ENCODE measurements around the gene SMG6. TPM values are rescaled to one million over a fixed set of nuclear protein-coding genes. Genes with fewer than 3 reads are reported as not detected.

The SMG6 gene
- total and polyA plus RNA-seq, 2 of the 8 experiments (the other 6 are each of a cell fraction or from before 2014, with no cell fraction given): 18.5 to 25.2 TPM

GRCh38 chr17:2338315-2338657 lies 34.7 kb upstream of the SMG6 start:
- 0 out of 2 replicates have a peak overlapping the region, but pooled peaks have one; percentile 66 for H2BK5ac ChIP-seq (ENCODE audit: low read depth, low read length)
- no peak overlapping the region for H3K27ac ChIP-seq (ENCODE audit: low read depth, low read length)
- H3K9ac ChIP-seq (replicated peaks in 1 of 4; ENCODE audit: extremely low read depth in 1 of 4, low read depth in 3 of 4, low read length in 3 of 4): peak overlapping the region in 1 of 4 experiments; percentile 14; a peak in 2 of 7 replicates
- H3K4me2 ChIP-seq (ENCODE audit: insufficient read depth in 1 of 2, low read depth in 2 of 2, low read length in 2 of 2): peak overlapping the region; percentile 85 to 99
- peak; percentile 32 for FAIRE-seq
- peaks cover 18 to 26% (median 21%) of the 10 kb centered on the region in 4 experiments for H3K36me3 ChIP-seq (ENCODE audit: control insufficient read depth in 2 of 4, insufficient read depth in 4 of 4, low read length in 3 of 4)
- H4K20me1 ChIP-seq (replicated peaks in 1 of 2; ENCODE audit: control insufficient read depth in 1 of 2, insufficient read depth in 2 of 2, low read length in 2 of 2): no peaks in the 10 kb centered on the region
- H4K8ac ChIP-seq (ENCODE audit: extremely low read depth, insufficient read depth, low read length): no peak overlapping the region; the same call in 1 of the 2 replicates
- H2BK20ac ChIP-seq (ENCODE audit: low read length): no peak overlapping the region
- no peak overlapping the region for H3K56ac ChIP-seq (replicated peaks; ENCODE audit: insufficient read length, low read depth, low read length)
- 0 out of 2 replicates have a peak overlapping the region, but pooled peaks have one; percentile 60 for H2BK12ac ChIP-seq (ENCODE audit: low read depth, low read length)
- H4K5ac ChIP-seq (ENCODE audit: insufficient read length, low read depth, low read length): peak overlapping the region; percentile 15
- no peak overlapping the region for H2AK5ac ChIP-seq (ENCODE audit: low read depth, low read length)
- H2BK15ac ChIP-seq (ENCODE audit: low read length): peak overlapping the region; percentile 81; the same call in 1 of the 2 replicates
- H3K4ac ChIP-seq (replicated peaks; ENCODE audit: insufficient read length, low read depth, low read length): no peak overlapping the region
- peak overlapping the region; percentile 94 for H3K18ac ChIP-seq (ENCODE audit: extremely low read depth, low read length)
- DNase-seq (ENCODE audit: low read depth in 1 of 2, low spot score in 2 of 2): peak in 1 of 2 experiments; percentile 53
- no peak overlapping the region for H3K14ac ChIP-seq (ENCODE audit: insufficient read length)
- no peak overlapping the region for H2BK120ac ChIP-seq (replicated peaks; ENCODE audit: low read depth, low read length)
- peak overlapping the region; percentile 65 to 96 (median 82) for H3K4me3 ChIP-seq (ENCODE audit: extremely low read depth in 1 of 4, insufficient read depth in 2 of 4, low read depth in 3 of 4, low read length in 4 of 4)
- no peak overlapping the region for H4K91ac ChIP-seq (replicated peaks; ENCODE audit: insufficient read length, low read length)
- TF ChIP-seq SAP30 (IDR thresholded peaks at IDR 0.05; ENCODE audit: insufficient read depth, insufficient replicate concordance, low read length) (peak; percentile 34), POLR2A (IDR thresholded peaks at IDR 0.05; ENCODE audit: control extremely low read depth in 1 of 2, low read depth in 2 of 2, low read length in 2 of 2) (no peak), KDM5A (IDR thresholded peaks at IDR 0.05; ENCODE audit: low read length) (no peak), JUND (IDR thresholded peaks at IDR 0.05; ENCODE audit: low read length) (peak; percentile 77), SIX5 (IDR thresholded peaks at IDR 0.05; ENCODE audit: low read depth, low read length) (no peak), YY1 (IDR thresholded peaks at IDR 0.05; ENCODE audit: low read depth, low read length) (no peak), EGR1 (IDR thresholded peaks at IDR 0.05; ENCODE audit: borderline replicate concordance, low read depth, low read length) (no peak), HDAC6 (IDR thresholded peaks at IDR 0.05; ENCODE audit: low read depth, low read length) (no peak)
- WGBS, 2 experiments (ENCODE audit: extremely low coverage in 1 of 2, insufficient coverage in 1 of 2, insufficient read length in 1 of 2, insufficient replicate concordance in 2 of 2, low coverage in 1 of 2, low lambda C conversion rate in 2 of 2, missing lambda C conversion rate in 1 of 2): 25% methylated on average over 5 of the region's 5 CpGs; no CpG with 5 or more reads in 1 of the 2 experiments
- peaks cover 20% of the 10 kb centered on the region for H3K23me2 ChIP-seq (ENCODE audit: low read depth, low read length)
- H3K79me2 ChIP-seq (ENCODE audit: control insufficient read depth in 1 of 2, insufficient read depth in 2 of 2, low read length in 2 of 2): peaks cover 0 to 35% of the 10 kb centered on the region in 2 experiments; a peak in 2 of 4 replicates
- H3K9me3 ChIP-seq (ENCODE audit: insufficient read depth in 2 of 2, low read depth in 1 of 2, low read length in 1 of 2): no peaks in the 10 kb centered on the region
- peaks cover 7% of the 10 kb centered on the region for H3K79me1 ChIP-seq (ENCODE audit: low read depth, low read length)
- no peaks in the 10 kb centered on the region for H3K27me3 ChIP-seq (replicated peaks in 1 of 4; ENCODE audit: control insufficient read depth in 3 of 4, extremely low read depth in 1 of 4, insufficient read depth in 3 of 4, low read length in 3 of 4)
- no peak overlapping the region for H3K23ac ChIP-seq (ENCODE audit: insufficient read length)
- no peak overlapping the region for H2AFZ ChIP-seq (ENCODE audit: low read length)
- peaks cover 3 to 30% (median 13%) of the 10 kb centered on the region in 4 experiments; a peak in 6 of 7 replicates for H3K4me1 ChIP-seq (replicated peaks in 1 of 4; ENCODE audit: control insufficient read depth in 3 of 4, insufficient read depth in 4 of 4, low read length in 3 of 4)
- POLR2A ChIA-PET (ENCODE audit: partially characterized antibody): interaction anchor here (0.8 to 10.7 kb wide), 10 partner anchors 9 to 63 kb away, joined by 3 to 148 read pairs (median 4); partner anchors contain the start of genes MNT, SMG6 and SRR
- CTCF ChIA-PET (ENCODE audit: partially characterized antibody): interaction anchor here (1.3 to 8.2 kb wide), 6 partner anchors 9 to 285 kb away, joined by 3 to 69 read pairs (median 14); no protein-coding TSS in a partner anchor
